Prostate gland (tissue), 2 donors: ENCODE results near the gene UPF1. TPM values are rescaled to one million over a fixed set of nuclear protein-coding genes. Genes with fewer than 3 reads are reported as not detected.

ENCODE experiments used
- DNase-seq: peaks from one replicate; pipeline ENCODE4 v3.0.0-alpha.2; 2019; ENCODE audit warnings: low spot score
- H3K27ac ChIP-seq, 2 donors: fragments of 200-600 bp; sonication (generic); 2 replicates each; pipeline ENCODE4 v1.5.1; 2017 to 2019
- H3K27me3 ChIP-seq: fragments of 200-600 bp; sonication (generic); replicated peaks from 2 replicates; pipeline ENCODE4 v1.5.1; 2019; ENCODE audit not compliant: insufficient read depth
- H3K36me3 ChIP-seq, 2 donors: fragments of 200-600 bp; sonication (generic); 1 replicate in 1 of 2; 2 replicates in 1 of 2; pipeline versions ENCODE4 v1.5.1 to v1.8.1; 2017 to 2019
- H3K4me1 ChIP-seq: fragments of 200-600 bp; sonication (generic); replicated peaks from 2 replicates; pipeline ENCODE4 v1.5.1; 2019
- H3K4me3 ChIP-seq, 2 donors: fragments of 200-600 bp; sonication (generic); 2 replicates each; pipeline ENCODE4 v1.5.1; 2017 to 2019
- H3K9me3 ChIP-seq: fragments of 200-600 bp; sonication (generic); 2 replicates; pipeline ENCODE4 v1.5.1; 2017
- POLR2A ChIP-seq: fragments of 450-650 bp; IDR thresholded peaks from one replicate; pipeline ENCODE4 v1.6.1; 2016; ENCODE audit warnings: antibody characterized with exemption, mild to moderate bottlenecking
- POLR2AphosphoS5 ChIP-seq: sonication (generic); formaldehyde crosslinking; IDR thresholded peaks from one replicate; pipeline ENCODE4 v1.6.1; 2017; ENCODE audit warnings: antibody characterized with exemption
- WGBS: methylation state at CpG from one replicate; pipeline ENCODE4 v1.1.5; 2018; 5-methylcytosine and 5-hydroxymethylcytosine counted together
- intact Hi-C: fragments of 100-400 bp; cut with DNase I; formaldehyde crosslinking; loops from one replicate; pipeline ENCODE4 v1.14.2; 2022
- total RNA-seq, 2 donors: library from RNA; depleted of rRNA; stranded (reverse); fragments of >200 nt; gene quantifications; one replicate each; pipeline ENCODE4 v1.1.0, GENCODE V29; 2016
- TF ChIP-seq, protein P1 (sequence below), 4 experiments: fragments of 200-600 bp in 2 of 4; fragments of 450-650 bp in 2 of 4; sonication (generic) in 2 of 4; IDR thresholded peaks; 1 replicate in 3 of 4; 2 replicates in 1 of 4; pipeline ENCODE4 v1.5.1; 2016 to 2019; ENCODE audit warnings: antibody characterized with exemption in 4 of 4, mild to moderate bottlenecking in 2 of 4, moderate library complexity in 2 of 4

Gene UPF1
- total RNA-seq, 2 donors from 2014 or later = 105 to 171 TPM

DNA sequence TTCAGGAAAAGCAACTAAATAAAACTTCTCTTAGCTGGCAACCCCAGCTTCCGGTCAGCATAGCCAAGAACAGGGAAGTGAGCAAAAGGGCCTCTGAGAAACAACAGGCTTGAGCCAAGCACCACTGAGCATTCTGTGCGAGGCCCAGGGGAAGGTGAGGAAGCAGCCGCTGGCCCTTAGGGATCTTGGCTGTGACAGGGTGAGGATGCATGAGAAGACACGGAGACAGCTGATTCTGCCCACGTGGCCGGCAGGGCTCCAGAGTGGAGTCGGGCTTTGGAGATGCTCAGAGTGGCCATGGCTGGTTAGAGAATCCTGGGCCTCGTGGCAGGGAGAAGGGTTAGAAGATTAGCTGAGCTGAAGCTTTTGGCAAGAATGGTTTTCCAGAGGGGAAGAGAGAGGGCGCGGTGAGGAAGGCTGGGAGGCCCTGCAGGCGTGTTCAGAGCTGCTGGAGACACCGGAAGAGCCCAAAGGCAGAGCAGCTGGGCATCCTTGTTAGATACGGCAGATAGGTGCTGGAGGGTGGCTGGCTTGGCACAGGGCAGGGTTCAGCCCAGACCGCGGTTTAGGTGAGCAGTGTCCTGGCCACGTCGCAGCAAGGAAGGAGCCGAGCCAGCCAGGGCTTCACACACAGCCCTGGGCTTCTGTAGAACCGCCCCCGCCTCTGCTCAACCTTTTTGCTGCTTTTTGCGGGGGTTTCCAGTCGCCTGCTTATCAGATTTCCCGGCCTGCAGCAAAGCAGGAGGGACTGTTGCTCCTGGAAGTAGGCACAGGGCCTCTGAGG lies 17.3 kb downstream of the UPF1 start:
- H3K4me3 ChIP-seq = no peak overlapping the region
- TF ChIP-seq POLR2A (no peak), POLR2AphosphoS5 (peak; percentile 79)
- 16% methylated on average over 23 of the region's 23 CpGs for WGBS
- H3K27ac ChIP-seq = peak overlapping the region; percentile 75 to 80
- peaks cover 33% of the 10 kb centered on the region for H3K4me1 ChIP-seq
- intact Hi-C loops = loop anchor here (5.0 kb wide), 1 partner anchor 387 kb away; no protein-coding TSS in a partner anchor
- peaks cover 3 to 19% of the 10 kb centered on the region in 2 donors for H3K36me3 ChIP-seq
- H3K27me3 ChIP-seq = no peaks in the 10 kb centered on the region
- H3K9me3 ChIP-seq = no peaks in the 10 kb centered on the region
- peak; percentile 61 for DNase-seq

DNA sequence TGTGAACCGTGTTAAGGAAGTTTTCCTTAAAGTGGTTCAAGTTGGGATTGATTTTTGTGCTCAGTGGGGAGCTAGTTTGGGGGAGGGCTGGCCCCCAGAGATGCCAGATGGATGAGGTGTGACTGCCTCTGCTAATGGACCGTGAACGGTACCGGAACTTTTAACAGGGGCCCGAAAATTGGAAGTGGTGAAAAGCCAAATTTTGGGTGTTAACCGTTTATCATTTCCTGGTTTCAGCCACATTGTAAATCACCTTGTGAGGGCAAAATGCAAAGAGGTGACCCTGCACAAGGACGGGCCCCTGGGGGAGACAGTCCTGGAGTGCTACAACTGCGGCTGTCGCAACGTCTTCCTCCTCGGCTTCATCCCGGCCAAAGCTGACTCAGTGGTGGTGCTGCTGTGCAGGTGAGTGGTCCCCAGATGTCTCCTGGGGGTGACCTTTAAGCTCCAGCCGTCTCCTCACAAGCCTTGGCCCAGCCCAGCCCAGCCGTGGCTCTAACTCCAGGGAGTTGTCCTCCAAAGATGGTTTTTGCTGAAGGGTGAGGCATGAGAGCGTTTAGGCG lies 18.2 kb downstream of the UPF1 start:
- TF ChIP-seq, protein P1, sequence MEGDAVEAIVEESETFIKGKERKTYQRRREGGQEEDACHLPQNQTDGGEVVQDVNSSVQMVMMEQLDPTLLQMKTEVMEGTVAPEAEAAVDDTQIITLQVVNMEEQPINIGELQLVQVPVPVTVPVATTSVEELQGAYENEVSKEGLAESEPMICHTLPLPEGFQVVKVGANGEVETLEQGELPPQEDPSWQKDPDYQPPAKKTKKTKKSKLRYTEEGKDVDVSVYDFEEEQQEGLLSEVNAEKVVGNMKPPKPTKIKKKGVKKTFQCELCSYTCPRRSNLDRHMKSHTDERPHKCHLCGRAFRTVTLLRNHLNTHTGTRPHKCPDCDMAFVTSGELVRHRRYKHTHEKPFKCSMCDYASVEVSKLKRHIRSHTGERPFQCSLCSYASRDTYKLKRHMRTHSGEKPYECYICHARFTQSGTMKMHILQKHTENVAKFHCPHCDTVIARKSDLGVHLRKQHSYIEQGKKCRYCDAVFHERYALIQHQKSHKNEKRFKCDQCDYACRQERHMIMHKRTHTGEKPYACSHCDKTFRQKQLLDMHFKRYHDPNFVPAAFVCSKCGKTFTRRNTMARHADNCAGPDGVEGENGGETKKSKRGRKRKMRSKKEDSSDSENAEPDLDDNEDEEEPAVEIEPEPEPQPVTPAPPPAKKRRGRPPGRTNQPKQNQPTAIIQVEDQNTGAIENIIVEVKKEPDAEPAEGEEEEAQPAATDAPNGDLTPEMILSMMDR (IDR thresholded peaks at IDR 0.05) = no peak
- no peak for TF ChIP-seq POLR2AphosphoS5
- TF ChIP-seq POLR2A = no peak
- H3K27ac ChIP-seq = peak overlapping the region; percentile 75 to 80
- no peaks in the 10 kb centered on the region for H3K27me3 ChIP-seq
- H3K36me3 ChIP-seq = peaks cover 5 to 26% of the 10 kb centered on the region in 2 donors
- no peaks in the 10 kb centered on the region for H3K9me3 ChIP-seq
- 31% methylated on average over 16 of the region's 16 CpGs for WGBS
- DNase-seq = no peak
- H3K4me1 ChIP-seq = peaks cover 33% of the 10 kb centered on the region
- intact Hi-C loops = loop anchor here (5.0 kb wide), 1 partner anchor 388 kb away; no protein-coding TSS in a partner anchor
- no peak overlapping the region for H3K4me3 ChIP-seq

DNA sequence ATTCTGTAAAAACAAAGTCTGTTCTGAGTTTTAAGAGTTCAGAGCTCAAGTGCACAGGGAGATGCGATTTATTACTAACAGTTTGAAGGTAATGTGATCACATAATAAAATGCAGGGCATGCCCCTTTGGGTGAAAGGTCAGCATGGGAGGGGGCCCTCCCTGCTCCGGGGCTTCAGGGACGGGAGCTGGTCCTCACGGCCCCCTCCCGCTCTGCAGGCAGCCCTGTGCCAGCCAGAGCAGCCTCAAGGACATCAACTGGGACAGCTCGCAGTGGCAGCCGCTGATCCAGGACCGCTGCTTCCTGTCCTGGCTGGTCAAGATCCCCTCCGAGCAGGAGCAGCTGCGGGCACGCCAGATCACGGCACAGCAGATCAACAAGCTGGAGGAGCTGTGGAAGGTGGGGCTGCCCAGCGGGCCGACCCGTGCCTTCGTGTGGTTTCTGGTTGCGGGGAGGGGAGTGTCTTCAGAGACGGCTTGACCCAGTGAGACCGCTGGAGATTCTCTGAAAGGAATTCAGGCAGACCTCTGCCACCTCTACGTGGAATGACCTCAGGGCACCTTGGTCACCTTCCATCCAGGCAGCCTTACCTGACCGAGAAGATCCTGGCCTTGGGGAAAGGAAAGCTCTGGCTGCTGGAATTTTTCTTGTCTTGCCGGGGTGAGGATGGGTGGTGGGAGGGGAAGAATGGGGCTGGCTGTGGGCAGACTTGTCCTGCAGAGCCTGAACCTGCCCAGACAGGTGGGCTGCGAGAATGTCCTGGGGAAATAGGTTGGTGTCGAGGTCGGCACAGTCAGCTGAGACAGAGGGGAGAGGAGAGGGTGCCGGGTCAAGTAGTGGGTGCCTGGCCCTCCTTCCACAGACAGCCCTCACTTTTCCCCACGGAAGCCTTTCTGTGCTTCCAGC lies 19.0 kb downstream of the UPF1 start:
- intact Hi-C loops = no loop called here
- 34% methylated on average over 27 of the region's 27 CpGs for WGBS
- Histone ChIP-seq H3K27me3 (no peaks in the 10 kb centered on the region), H3K27ac (peak overlapping the region; percentile 75 to 80), H3K36me3 (peaks cover 11 to 33% of the 10 kb centered on the region in 2 donors), H3K9me3 (no peaks in the 10 kb centered on the region), H3K4me1 (peaks cover 33% of the 10 kb centered on the region), H3K4me3 (no peak overlapping the region)
- DNase-seq = no peak
- TF ChIP-seq POLR2AphosphoS5 (peak; percentile 49), POLR2A (no peak)

DNA sequence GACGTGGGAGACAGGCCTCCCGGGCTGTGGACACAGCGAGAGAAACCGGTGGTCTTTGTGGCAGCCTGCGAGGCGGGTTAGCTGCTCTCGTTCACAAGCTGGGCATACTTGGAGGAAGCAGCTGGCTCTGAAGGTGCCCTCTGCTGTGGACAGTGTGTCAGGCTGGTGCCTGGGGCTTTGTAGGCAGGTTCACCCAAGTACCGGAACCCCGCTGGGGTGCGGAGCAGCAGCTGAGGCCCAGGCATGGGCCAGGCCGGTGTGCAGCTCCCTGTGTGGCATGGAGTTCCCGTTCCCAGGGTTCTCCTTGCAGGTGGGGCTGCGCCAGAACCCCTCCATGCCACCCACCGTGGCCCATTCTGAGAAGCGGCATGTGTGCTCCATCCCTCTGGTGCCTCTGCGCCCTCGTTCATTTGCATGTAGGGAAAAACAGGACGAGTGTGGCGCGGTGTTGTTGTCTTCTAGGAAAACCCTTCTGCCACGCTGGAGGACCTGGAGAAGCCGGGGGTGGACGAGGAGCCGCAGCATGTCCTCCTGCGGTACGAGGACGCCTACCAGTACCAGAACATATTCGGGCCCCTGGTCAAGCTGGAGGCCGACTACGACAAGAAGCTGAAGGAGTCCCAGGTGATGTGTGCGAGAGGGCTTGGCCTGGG lies 20.0 kb downstream of the UPF1 start:
- TF ChIP-seq, protein P1 (IDR thresholded peaks at IDR 0.05) = no peak
- no peak for TF ChIP-seq POLR2AphosphoS5
- no peak for TF ChIP-seq POLR2A
- Histone ChIP-seq H3K9me3 (no peaks in the 10 kb centered on the region), H3K4me1 (peaks cover 33% of the 10 kb centered on the region), H3K27me3 (no peaks in the 10 kb centered on the region), H3K4me3 (no peak overlapping the region), H3K36me3 (peaks cover 18 to 36% of the 10 kb centered on the region in 2 donors), H3K27ac (peak overlapping the region; percentile 75 to 80)
- no peak for DNase-seq
- 89% methylated on average over 31 of the region's 31 CpGs for WGBS
- intact Hi-C loops = no loop called here

DNA sequence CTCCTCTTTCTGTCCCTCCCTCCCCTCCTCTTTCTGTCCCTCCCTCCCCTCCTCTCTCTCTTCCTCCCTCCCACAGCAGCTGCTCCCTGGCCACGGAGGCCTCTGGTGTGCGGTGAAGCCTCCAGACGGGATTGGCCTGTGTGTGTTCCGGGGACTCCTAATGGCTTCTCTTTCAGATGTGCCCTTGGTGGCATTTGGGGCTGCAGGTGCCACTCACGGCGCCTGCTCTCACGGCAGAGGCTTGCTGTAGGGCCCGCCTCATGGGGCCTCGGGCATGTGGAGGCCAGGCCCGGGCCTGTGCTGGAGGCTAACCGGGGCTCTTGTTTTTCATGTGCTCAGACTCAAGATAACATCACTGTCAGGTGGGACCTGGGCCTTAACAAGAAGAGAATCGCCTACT lies 20.9 kb downstream of the UPF1 start:
- intact Hi-C loops = no loop called here
- WGBS = 32% methylated on average over 12 of the region's 12 CpGs
- H3K36me3 ChIP-seq = peaks cover 20 to 45% of the 10 kb centered on the region in 2 donors

More for the DNA sequence above, 20.9 kb downstream of the UPF1 start:
- Histone ChIP-seq H3K9me3 (no peaks in the 10 kb centered on the region), H3K4me3 (no peak overlapping the region), H3K27me3 (no peaks in the 10 kb centered on the region), H3K27ac (no peak overlapping the region), H3K4me1 (peaks cover 33% of the 10 kb centered on the region)
- DNase-seq = no peak
- no peak for TF ChIP-seq POLR2AphosphoS5
- TF ChIP-seq, protein P1 (IDR thresholded peaks at IDR 0.05) = no peak
- no peak for TF ChIP-seq POLR2A
